NCI-H146 treated with DMSO at 0.1 percent for 48 hours (cell line): ENCODE data around the gene RFX6.

Source experiments
- DNase-seq: peaks from one replicate; lab custom pipeline; 2025; ENCODE audit not compliant: unreplicated experiment; lab: John Stamatoyannopoulos, UW

The RFX6 gene

DNA sequence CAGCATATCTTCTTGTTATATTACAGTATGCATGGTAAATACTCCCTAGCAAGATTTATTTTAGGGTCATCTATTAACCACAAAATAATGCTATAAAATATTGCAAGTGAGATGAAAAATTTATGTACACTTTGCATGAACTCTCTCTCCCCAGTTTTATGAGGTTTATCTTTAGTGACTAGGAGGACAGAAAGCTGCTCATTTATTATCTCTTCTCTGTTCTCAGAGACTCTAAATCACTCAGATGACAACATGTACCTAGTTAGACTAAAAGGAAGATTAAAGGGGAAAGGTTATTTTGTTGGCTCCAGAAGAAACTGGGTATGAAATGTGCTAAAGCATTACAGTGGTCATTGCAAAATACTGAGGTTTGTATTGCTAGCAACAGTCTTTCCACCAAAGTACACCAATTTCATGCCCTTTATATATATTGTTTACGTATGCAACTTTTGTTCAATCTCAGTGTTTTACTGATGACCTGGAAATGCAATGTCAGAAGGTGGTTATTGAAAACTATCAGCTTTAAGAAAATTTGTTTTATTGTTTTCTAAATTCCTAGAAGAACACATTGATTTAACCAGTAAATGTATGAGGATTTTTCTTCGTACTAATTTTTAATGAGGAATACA, 11.8 kb downstream of the RFX6 start:
- no peak for DNase-seq

DNA sequence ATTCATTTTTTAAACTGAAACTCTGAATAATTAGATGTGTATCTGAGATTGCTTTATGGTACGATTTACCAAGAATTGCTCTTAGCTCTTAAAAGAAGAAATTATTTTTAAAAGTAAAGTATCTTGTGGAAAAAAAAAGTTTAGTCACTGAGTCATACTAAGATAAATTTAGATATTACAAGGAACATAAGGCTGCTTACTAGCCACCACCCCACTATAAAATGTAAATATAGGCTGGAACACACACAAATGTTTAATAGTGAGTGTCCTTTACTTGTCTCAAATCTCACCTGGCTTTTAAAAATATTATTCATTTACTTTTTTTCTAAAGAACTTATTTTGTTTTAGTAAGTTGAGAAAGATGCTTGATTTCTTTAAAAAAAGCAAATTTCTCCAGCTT, 17.6 kb downstream of the RFX6 start:
- DNase-seq, result no peak

DNA sequence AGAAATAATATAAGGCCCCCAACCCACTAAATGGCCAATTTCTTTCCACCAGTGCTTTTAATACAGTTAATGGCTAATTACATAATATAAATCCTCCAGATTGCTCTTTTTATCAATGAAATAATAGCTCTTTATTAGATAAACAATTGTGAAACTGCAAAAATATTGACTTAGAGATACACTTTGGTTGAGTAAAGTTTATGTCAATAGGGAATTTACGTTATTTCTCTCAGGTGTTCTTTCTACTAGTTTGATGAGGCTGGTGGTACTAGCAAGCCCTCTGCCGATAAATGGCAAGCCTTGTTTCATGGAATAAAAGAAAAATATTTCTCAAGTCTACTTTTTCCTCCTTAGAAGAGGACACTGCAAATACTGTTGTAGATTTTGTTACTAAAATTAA, 18.9 kb downstream of the RFX6 start:
- DNase-seq, result no peak

DNA sequence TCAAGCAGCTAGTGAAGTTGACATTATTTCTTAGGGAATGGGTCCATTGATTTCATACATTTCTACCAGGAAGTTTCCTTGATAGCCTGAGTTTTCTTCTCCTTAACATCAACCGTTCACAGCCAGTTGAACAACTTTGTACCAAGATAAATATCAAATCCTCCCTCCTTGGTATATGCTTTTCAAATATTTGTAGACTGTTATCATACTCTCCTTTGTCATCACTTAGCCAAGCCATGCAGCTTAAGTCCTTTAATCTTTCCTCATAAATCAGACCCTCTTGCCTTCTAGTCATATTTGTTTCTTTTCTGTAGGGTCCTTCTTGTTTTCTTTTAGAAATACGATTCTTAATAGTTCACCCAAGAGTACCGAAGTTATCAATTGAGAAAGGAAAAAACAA, 25.6 kb downstream of the RFX6 start:
- DNase-seq, result no peak

DNA sequence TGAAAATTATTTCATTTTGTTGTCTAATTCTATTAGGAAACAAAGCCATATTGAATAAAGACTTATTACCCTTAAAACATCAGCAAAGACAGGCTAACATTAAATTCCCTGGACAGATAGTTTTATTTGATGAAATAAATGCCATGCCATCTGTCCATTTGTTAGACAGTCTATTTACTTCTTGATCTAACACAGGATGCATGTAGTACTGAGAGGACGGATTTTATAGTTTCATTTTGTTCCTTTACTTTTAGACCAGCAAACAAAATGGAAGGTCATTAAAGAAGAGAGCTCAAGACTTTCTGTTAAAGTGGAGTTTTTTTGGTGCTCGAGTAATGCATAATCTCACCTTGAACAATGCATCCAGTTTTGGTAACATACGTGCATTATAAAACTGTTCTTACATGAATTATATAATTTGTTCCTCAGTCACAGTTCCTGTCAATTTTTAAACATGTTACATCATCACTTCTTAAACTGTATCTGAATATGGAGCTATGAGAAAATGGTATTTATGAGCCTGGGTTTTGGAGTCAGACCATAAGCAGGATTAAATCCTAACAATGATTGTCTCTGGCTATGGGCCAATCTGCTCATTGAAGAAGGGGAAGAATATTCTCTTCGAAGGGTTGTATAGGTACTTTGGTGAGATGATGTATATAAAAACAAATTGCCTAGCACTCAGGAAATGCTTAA, 46.0 kb downstream of the RFX6 start:
- no peak for DNase-seq

DNA sequence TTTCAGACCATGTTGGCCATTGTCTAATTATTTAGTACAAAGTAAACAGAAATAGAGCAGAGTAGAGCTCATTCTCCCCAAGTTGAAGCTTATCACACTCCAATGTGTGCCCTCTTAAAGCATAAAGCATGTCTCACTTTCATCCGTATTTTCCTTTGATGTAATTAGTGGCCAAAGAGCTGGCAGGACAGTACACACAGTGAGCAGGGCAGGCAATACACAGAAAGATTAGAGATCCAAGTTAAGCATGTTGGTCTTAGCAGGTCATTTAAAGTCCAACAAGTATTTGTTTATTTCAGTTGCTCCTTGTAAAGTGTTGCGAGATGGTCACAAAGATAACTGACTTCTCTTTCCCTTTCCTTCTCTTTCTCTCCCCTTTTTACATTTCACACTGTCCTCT, 47.2 kb downstream of the RFX6 start:
- no peak for DNase-seq

DNA sequence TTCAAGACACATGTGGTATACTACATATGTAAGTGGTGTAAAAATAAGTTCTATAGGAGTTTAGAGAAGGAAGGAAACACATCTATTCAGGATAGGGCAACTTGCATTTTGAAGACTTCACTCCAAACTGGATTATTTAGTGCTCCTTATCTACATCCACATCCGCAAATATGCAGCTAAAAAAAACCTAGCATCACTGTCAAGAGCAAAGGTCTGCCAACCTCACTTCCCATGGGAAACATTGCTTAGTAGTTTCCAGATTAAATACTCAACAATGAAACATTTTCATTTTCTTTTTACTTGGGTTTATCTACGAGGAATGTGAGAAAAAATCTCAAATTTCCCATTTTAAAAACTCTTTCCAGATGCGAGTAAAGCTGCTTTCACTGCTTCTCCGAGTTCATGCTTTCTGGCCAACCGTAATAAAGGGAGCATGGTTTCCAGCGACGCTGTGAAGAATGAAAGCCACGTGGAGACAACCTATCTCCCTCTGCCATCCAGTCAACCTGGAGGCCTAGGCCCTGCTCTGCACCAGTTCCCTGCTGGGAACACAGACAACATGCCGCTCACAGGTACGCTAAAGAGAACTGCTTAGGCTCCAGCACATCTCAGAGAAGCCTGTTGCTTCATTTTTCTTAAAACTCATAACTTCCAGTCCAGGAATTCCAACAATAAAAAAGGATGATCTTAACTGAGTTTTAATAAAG, 48.2 kb downstream of the RFX6 start:
- no peak for DNase-seq

DNA sequence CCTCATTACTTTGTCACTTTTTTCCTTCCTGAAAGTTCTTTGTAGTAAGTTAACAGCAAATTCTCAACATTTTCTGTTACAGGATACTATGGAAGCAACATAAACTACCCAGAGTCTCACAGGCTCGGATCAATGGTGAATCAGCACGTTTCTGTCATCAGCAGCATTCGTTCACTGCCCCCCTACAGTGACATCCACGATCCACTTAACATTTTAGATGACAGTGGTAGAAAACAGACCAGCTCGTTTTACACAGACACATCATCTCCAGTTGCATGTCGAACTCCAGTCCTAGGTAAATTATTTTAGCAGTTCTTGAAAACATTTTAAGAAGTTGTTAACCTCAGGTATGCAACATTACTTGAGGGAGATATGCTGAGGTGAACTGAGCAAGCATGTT, 51.6 kb downstream of the RFX6 start:
- DNase-seq, result no peak

DNA sequence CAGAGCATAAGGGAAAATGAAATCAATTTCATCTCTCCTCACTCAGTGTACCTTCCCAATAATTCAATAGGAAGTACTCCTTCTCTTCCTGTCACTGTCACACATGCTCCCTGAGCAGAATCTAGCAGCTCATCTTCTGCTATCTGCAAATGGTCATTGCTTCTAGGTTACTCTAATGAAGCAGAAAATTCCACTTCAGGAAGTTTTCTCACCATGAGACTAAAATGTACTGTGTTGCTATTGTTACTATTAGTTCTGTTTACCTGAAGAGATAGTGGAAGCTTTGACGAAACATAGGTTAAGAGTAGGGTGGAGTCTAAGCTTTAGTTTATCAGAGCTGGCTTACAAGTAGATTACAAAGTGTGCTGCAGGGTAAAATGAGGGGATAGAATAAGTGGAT, 52.8 kb downstream of the RFX6 start:
- DNase-seq, result no peak

DNA sequence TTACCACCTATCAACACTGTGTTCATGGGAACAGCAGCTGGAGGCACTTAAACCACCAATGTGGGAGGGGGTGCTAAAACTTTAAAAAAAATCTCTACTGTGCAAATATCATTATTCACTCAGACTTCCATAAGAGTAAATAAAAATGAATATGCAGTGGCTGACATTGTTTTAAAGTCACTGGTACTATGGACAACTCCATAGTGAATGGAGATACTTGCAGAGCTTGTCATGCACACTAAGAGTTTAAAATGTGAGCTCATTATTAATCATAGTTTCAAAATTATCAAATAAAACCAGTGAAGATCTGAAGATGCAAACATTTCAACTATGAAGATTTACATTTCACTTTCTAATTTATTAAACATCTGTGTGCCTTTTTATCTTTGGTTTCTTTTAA, 54.4 kb downstream of the RFX6 start:
- DNase-seq, result no peak

DNA sequence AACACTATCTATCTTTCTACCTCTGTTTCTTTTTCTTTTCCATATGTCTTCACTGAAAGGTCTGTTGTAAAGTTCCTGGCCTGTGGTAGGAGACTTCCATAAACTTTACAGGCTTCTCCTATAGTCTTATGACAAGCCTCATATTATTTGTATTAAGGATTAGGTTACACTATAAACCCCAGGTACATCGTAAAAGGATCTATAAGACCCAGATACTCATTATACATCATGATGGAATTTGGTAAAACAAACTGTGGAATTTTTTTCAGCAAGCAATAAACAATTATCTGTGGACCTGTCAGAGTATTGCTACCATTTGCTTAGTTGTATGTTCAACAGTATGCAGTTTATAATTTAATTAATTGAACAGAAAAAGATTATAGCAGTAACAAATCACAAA, 55.5 kb downstream of the RFX6 start:
- DNase-seq, result no peak

DNA sequence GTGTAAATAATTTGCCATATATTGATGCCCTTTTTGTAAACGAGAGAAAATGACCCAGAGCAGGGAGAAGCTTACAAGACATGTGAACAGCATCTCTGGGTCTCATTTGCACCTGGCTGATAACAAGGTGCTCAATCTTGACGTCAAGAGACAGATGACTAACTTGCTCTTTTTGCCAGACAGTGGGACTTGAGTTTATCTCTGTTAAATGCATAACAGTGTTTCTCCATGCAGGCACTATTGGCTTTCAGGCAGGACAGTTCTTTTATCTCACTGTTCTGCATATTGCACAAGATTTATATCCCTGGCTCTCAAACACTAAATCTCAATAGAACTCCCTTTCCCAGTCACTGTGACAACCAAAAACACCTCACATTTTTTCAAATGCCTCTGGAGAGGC, 56.4 kb downstream of the RFX6 start:
- no peak for DNase-seq

DNA sequence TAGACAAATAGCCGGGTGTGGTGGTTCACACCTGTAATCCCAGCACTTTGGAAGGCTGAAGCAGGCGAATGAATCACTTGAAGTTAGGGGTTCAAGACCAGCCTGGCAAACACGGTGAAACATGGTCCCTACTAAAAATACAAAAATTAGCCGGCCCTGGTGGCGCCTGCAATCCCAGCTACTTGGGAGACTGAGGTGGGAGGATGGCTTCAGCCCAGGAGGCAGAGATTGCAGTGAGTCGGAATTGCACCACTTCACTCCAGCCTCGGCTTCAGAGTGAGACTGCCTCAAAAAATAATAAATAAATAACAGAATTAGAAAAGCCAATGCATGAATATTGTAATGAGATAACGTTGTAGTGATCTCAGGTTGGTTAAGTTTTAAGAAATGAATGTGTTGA, 61.3 kb downstream of the RFX6 start:
- DNase-seq, result no peak

DNA sequence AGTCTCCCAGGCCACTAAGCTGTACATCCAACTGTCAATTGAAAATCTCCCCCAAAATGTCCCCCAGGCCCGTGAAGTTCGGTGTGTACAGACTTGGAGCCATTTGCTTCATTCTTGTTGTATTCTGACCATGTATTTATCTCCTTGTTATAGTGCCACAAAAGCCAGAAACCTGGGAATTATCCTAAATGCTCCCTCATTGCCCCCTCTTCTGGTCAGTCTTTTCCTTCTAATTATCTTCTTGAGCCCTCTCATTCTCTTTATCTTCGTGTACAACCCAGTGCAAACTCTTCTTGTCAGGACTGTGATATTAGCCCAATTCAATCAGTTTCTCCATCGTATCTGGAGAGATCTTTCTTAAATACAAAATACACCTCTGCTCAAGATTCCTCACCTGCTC, 64.7 kb downstream of the RFX6 start:
- no peak for DNase-seq

DNA sequence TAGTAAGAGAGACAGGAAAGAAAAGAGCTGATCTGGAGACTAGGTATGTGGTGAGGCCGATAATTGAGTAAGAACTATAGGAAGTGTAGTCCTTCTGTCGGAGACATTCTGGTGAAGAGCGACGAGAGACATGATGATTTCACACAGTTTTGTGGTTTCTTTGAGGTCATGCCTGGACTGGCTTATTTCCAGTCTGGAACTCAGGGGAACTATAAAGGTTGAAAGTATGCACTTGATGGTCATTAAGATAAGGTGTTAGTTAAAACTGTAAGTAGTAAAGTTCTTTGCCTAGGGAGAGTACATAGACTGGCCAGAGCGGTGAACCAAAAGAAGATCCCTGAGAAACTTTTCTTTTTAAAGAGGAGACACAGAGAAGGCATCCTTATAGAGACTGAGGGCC, 68.8 kb downstream of the RFX6 start:
- no peak for DNase-seq

DNA sequence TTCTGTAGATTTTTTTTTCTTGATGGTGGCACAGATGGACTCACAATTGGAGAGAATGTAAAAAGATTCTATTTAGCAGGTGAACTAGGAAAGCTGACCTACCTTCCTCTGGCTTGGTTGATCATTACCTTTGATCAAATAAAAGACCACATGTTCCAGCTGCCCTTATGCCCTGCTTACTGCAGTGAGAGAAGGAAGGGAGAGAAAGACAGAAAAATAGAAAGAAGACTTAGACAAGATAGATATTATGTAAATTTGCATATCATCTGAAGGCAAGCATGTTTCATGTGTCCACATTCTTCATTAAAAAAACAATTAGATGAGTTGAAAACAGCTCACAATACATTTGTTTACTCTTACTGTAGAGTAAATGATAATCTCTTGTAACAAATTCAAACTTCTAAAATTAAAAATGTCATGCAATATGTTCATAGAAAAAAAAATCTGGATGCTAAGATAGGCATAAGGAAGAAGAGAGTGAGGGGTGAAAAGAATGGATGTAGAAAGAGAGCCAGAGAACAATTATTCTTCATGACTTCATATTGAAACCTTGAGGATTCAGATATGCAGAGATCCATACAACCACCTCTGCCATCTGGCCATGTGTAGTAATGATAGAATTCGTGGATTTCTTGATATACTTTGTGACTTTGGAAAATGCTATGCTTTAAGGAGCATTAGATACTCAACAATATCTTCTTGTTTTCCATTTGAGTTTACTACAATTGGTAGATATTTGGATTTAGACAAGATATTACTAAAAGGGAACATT, 71.7 kb downstream of the RFX6 start:
- no peak for DNase-seq

DNA sequence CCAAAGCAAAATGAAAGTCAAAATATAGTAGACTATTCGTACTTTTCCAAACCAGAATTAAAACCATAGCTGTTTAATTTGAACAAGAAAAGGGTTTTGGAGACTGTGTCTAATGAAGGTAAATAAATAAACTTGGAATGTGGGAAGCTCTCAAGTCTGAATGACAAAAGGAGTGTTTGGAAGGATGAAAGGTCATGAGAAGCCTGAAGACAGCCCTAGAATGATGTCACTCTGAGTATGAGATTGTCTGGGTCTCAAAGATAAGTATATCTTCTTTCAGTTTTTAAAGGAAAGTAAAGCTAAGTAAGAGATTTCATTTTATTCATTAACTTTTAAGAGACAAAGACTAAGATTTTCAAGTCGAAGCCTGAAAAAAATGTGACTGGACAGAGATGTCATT, 72.9 kb downstream of the RFX6 start:
- no peak for DNase-seq

DNA sequence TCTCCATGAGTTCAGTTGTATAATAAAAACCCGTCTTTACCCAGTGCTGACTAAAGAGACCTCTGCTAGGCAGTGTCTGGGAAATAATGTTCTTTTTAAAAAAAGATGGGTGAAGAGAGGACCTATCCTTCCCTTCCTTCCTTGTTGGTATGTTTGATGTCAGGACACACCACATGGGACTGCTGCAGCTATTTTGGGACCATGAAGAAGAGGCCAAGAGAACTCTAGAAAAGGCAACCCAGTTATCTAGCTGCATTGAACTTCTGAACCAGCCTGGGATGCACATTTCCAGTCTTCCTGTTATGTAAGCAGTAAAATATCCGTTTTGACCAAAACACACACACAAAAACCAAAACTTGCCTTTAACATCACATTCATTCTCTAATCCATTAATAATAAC, 77.3 kb downstream of the RFX6 start:
- no peak for DNase-seq

DNA sequence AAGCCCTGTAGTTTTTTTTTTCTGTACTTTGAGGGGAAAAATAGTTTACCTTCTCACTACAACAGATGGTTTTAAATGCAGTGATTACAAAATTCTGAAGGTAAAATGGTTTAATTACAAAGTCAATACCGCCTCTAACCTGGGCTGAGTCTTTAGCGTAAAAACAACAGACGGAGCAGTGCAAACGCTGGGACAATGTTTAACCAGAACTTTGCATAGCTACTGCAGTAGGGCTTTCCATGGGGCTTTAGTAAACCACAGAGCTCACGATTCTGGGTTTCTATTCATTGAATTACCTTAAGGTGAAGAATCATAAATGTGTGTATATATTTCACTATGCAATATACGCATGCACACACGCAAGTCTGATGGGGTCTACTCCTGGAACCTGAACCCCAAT, 77.9 kb downstream of the RFX6 start:
- DNase-seq, result no peak

DNA sequence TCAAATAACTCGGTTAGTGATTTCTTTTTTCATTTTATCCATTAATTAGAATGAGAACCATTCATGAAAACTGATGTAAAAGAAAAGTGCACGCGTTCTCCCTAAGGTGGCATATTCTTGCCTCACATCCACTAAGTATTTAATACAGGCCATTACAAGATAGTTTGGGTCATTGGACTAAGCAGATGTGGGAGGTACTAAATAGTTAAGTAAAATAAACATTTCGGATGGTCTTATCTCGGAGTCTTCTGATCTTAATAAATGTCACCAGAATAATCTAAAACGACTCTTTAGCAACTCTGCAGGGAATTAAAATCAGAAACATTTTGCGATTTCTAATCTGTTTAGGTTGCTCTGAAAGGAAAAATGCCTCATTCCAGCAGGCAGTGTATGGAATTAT, 78.7 kb downstream of the RFX6 start:
- DNase-seq, result no peak

DNA sequence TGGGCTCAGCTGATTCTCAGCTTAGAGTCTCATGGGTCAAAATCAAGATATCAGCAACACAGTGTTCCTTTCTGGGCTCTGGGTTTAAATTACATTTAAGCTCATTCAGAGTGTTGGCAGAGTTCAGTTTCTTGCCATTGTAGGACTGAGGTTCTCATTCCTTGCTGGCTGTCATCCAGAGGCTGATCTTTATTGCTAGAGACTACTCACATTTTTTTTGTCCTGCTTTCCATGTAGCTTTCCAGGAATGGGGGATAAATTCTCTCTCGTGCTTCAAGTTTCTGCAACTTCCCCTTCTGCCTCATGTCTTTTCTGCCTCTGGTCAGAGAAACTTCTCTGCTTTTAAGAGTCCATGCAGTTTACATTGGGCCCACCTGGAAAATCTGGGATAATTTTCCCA, 86.9 kb downstream of the RFX6 start:
- no peak for DNase-seq
